ENCODE results near the gene GRIK2.

The GRIK2 gene

GRCh38 chr6:101818051-101818450 is 424.5 kb downstream of the GRIK2 start:
- no peaks in the 10 kb centered on the region for H3K4me1 Mint-ChIP-seq
- peaks cover 5 to 14% of the 10 kb centered on the region in 2 donors for H3K9me3 Mint-ChIP-seq
- ATAC-seq: no peak
- no peaks in the 10 kb centered on the region for H3K27me3 Mint-ChIP-seq
- no peak for DNase-seq
- H3K4me3 Mint-ChIP-seq: no peak overlapping the region
- H3K27ac Mint-ChIP-seq: no peak overlapping the region

- ATAC-seq: no peak
- Mint-ChIP-seq H3K4me3 (no peak overlapping the region), H3K4me1 (no peaks in the 10 kb centered on the region), H3K9me3 (peaks cover 14 to 24% of the 10 kb centered on the region in 2 donors), H3K27me3 (no peaks in the 10 kb centered on the region), H3K27ac (no peak overlapping the region)
- DNase-seq: no peak
Observed at GRCh38 chr6:101824551-101825345, 431.2 kb downstream of the GRIK2 start.

- DNase-seq: no peak
- ATAC-seq: no peak
- Mint-ChIP-seq H3K27me3 (no peaks in the 10 kb centered on the region), H3K27ac (no peak overlapping the region), H3K4me3 (no peak overlapping the region), H3K4me1 (no peaks in the 10 kb centered on the region), H3K9me3 (peaks cover 14 to 16% of the 10 kb centered on the region in 2 donors)
Observed at GRCh38 chr6:101826269-101826668, 432.8 kb downstream of the GRIK2 start.

GRCh38 chr6:101826678-101827077 is 433.2 kb downstream of the GRIK2 start:
- Mint-ChIP-seq H3K4me1 (no peaks in the 10 kb centered on the region), H3K27me3 (no peaks in the 10 kb centered on the region), H3K9me3 (peaks cover 14 to 16% of the 10 kb centered on the region in 2 donors), H3K4me3 (no peak overlapping the region), H3K27ac (no peak overlapping the region)
- DNase-seq (no peak), ATAC-seq (no peak)

- H3K27ac Mint-ChIP-seq: no peak overlapping the region
- no peak for ATAC-seq
Observed at GRCh38 chr6:101830501-101831031, 437.1 kb downstream of the GRIK2 start.

GRCh38 chr6:101832371-101832770 is 438.9 kb downstream of the GRIK2 start:
- Mint-ChIP-seq H3K4me1 (no peaks in the 10 kb centered on the region), H3K27me3 (no peaks in the 10 kb centered on the region), H3K9me3 (peaks cover 14 to 16% of the 10 kb centered on the region in 2 donors), H3K27ac (no peak overlapping the region), H3K4me3 (no peak overlapping the region)
- ATAC-seq: no peak
- no peak for DNase-seq

More at GRCh38 chr6:101830501-101831031, 437.1 kb downstream of the GRIK2 start:
- Mint-ChIP-seq H3K4me1 (no peaks in the 10 kb centered on the region), H3K27me3 (no peaks in the 10 kb centered on the region), H3K4me3 (no peak overlapping the region), H3K9me3 (peaks cover 14 to 16% of the 10 kb centered on the region in 2 donors)
- DNase-seq: no peak

- Mint-ChIP-seq H3K27me3 (no peaks in the 10 kb centered on the region), H3K4me1 (no peaks in the 10 kb centered on the region), H3K27ac (no peak overlapping the region), H3K9me3 (no peaks in the 10 kb centered on the region), H3K4me3 (no peak overlapping the region)
- ATAC-seq (no peak), DNase-seq (no peak)
Observed at GRCh38 chr6:101840100-101840499, 446.6 kb downstream of the GRIK2 start.

- no peak overlapping the region for H3K27ac Mint-ChIP-seq
- DNase-seq: no peak
- H3K4me1 Mint-ChIP-seq: no peaks in the 10 kb centered on the region
- no peak overlapping the region for H3K4me3 Mint-ChIP-seq
- ATAC-seq: no peak
- no peaks in the 10 kb centered on the region for H3K27me3 Mint-ChIP-seq
- H3K9me3 Mint-ChIP-seq: no peaks in the 10 kb centered on the region
Observed at GRCh38 chr6:101845172-101845571, 451.7 kb downstream of the GRIK2 start.

- Mint-ChIP-seq H3K27ac (no peak overlapping the region), H3K9me3 (no peaks in the 10 kb centered on the region), H3K4me3 (no peak overlapping the region), H3K27me3 (no peaks in the 10 kb centered on the region), H3K4me1 (no peaks in the 10 kb centered on the region)
- DNase-seq: no peak
- no peak for ATAC-seq
Observed at GRCh38 chr6:101845621-101846020, 452.1 kb downstream of the GRIK2 start.

- Mint-ChIP-seq H3K9me3 (no peaks in the 10 kb centered on the region), H3K4me3 (no peak overlapping the region)
Observed at GRCh38 chr6:101847690-101848089, 454.2 kb downstream of the GRIK2 start.

GRCh38 chr6:101851911-101852310 is 458.4 kb downstream of the GRIK2 start:
- DNase-seq: no peak
- Mint-ChIP-seq H3K4me1 (no peaks in the 10 kb centered on the region), H3K4me3 (no peak overlapping the region), H3K9me3 (no peaks in the 10 kb centered on the region), H3K27ac (no peak overlapping the region), H3K27me3 (no peaks in the 10 kb centered on the region)
- no peak for ATAC-seq

More at GRCh38 chr6:101847690-101848089, 454.2 kb downstream of the GRIK2 start:
- no peak for ATAC-seq
- Mint-ChIP-seq H3K4me1 (no peaks in the 10 kb centered on the region), H3K27me3 (no peaks in the 10 kb centered on the region), H3K27ac (no peak overlapping the region)
- DNase-seq: no peak

- Mint-ChIP-seq H3K27ac (no peak overlapping the region), H3K9me3 (no peaks in the 10 kb centered on the region), H3K4me3 (no peak overlapping the region), H3K4me1 (no peaks in the 10 kb centered on the region), H3K27me3 (no peaks in the 10 kb centered on the region)
- ATAC-seq (no peak), DNase-seq (no peak)
Observed at GRCh38 chr6:101853231-101854085, 459.9 kb downstream of the GRIK2 start.

GRCh38 chr6:101876431-101876830 is 482.9 kb downstream of the GRIK2 start:
- no peak for DNase-seq
- Mint-ChIP-seq H3K27ac (no peak overlapping the region), H3K27me3 (no peaks in the 10 kb centered on the region), H3K9me3 (peaks cover 0 to 5% of the 10 kb centered on the region in 2 donors), H3K4me1 (no peaks in the 10 kb centered on the region), H3K4me3 (no peak overlapping the region)
- no peak for ATAC-seq

- Mint-ChIP-seq H3K9me3 (peaks cover 0 to 6% of the 10 kb centered on the region in 2 donors), H3K27me3 (no peaks in the 10 kb centered on the region), H3K4me3 (no peak overlapping the region), H3K27ac (no peak overlapping the region), H3K4me1 (no peaks in the 10 kb centered on the region)
- ATAC-seq (no peak), DNase-seq (no peak)
Observed at GRCh38 chr6:101878554-101879276, 485.2 kb downstream of the GRIK2 start.

GRCh38 chr6:101879782-101880181 is 486.3 kb downstream of the GRIK2 start:
- DNase-seq: no peak

More at GRCh38 chr6:101879782-101880181, 486.3 kb downstream of the GRIK2 start:
- Mint-ChIP-seq H3K27ac (no peak overlapping the region), H3K4me3 (no peak overlapping the region), H3K27me3 (no peaks in the 10 kb centered on the region), H3K9me3 (peaks cover 0 to 8% of the 10 kb centered on the region in 2 donors), H3K4me1 (no peaks in the 10 kb centered on the region)
- ATAC-seq: no peak
